Cardiac muscle cell (in vitro differentiated cells and primary cell): ENCODE data around the gene CETP. TPM values are rescaled to one million over a fixed set of nuclear protein-coding genes. Genes with fewer than 3 reads are reported as not detected.

Experiments
- DNase-seq, 2 donors: peaks; one replicate each; pipeline versions ENCODE4 v3.0.0 to v3.0.0-alpha.2; 2010 to 2017; ENCODE audit warnings: low read depth in 1 of 2, low spot score in 1 of 2
- H3K27ac ChIP-seq: fragments of 200-600 bp; sonication (generic); 2 replicates; pipeline ENCODE4 v1.5.1; 2016
- H3K27me3 ChIP-seq: fragments of 200-600 bp; sonication (generic); 2 replicates; pipeline ENCODE4 v1.6.0; 2016; ENCODE audit warnings: control low read depth
- H3K36me3 ChIP-seq: fragments of 200-600 bp; sonication (generic); 2 replicates; pipeline ENCODE4 v1.5.1; 2016; ENCODE audit warnings: control low read depth
- H3K4me1 ChIP-seq: fragments of 200-600 bp; sonication (generic); 2 replicates; pipeline ENCODE4 v1.8.1; 2017; ENCODE audit warnings: low read depth, mild to moderate bottlenecking, mixed run types
- H3K4me3 ChIP-seq: fragments of 200-600 bp; sonication (generic); 2 replicates; pipeline ENCODE4 v1.5.1; 2016; ENCODE audit warnings: mild to moderate bottlenecking
- H3K9me3 ChIP-seq: fragments of 200-600 bp; sonication (generic); 2 replicates; pipeline ENCODE4 v1.5.1; 2017; ENCODE audit warnings: low read depth, mild to moderate bottlenecking, control low read depth
- CTCF ChIP-seq: IDR thresholded peaks from 2 replicates; pipeline ENCODE4 v1.5.1; 2012; ENCODE audit warnings: low read depth, mild to moderate bottlenecking, low read length
- polyA plus RNA-seq: library from polyadenylated mRNA; unstranded; fragments of >200 nt; fragmentation: Nextera tagmentation; extraction: Ambion mirVana; gene quantifications from 2 replicates; pipeline ENCODE4 v1.2.1, GENCODE V29; 2016
- total RNA-seq: library from RNA; depleted of rRNA; stranded (reverse); fragments of >200 nt; gene quantifications from 2 replicates; pipeline ENCODE4 v1.2.3, GENCODE V29; 2016

Gene CETP
- total and polyA plus RNA-seq, 2 experiments from 2014 or later, result 0.27 to 0.49 TPM

- Histone ChIP-seq H3K27me3 (no peaks in the 10 kb centered on the region), H3K27ac (no peak overlapping the region), H3K4me3 (no peak overlapping the region), H3K36me3 (no peaks in the 10 kb centered on the region), H3K9me3 (no peaks in the 10 kb centered on the region), H3K4me1 (no peaks in the 10 kb centered on the region)
- no peak for TF ChIP-seq CTCF
- DNase-seq, result no peak
Measured at GRCh38 chr16:56977216-56977615, 15.5 kb downstream of the CETP start.

DNA sequence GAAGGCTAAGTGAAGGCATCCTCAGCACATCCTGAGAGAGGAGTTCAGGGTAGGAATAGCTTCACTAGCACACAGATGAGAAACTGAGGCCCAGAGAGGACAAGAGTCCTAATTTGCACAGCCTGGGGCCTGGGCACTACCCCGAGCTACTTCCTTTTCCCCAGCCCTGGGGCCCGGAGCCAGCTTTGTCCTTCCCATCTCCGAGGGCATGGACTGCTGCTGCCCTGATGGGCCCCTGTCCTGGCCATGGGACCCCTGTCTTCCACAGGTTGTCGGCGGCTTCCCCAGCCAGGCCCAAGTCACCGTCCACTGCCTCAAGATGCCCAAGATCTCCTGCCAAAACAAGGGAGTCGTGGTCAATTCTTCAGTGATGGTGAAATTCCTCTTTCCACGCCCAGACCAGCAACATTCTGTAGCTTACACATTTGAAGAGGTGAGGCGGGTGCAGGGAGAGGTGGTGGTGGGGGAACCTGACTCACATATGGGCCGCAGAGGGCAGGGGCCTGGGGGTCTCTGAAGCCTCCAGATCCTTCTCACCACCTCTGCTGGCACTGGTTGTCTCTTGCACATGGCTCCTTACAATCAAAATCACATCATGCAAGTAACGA lies 16.2 kb downstream of the CETP start:
- no peaks in the 10 kb centered on the region for H3K27me3 ChIP-seq
- no peak for TF ChIP-seq CTCF
- no peak for DNase-seq

GRCh38 chr16:56980201-56980535 lies 18.4 kb downstream of the CETP start:
- no peak for DNase-seq
- Histone ChIP-seq H3K27ac (no peak overlapping the region), H3K4me3 (no peak overlapping the region), H3K36me3 (no peaks in the 10 kb centered on the region), H3K27me3 (no peaks in the 10 kb centered on the region), H3K9me3 (no peaks in the 10 kb centered on the region), H3K4me1 (no peaks in the 10 kb centered on the region)
- TF ChIP-seq CTCF, result no peak

More for the DNA sequence above, 16.2 kb downstream of the CETP start:
- Histone ChIP-seq H3K4me3 (no peak overlapping the region), H3K4me1 (no peaks in the 10 kb centered on the region), H3K36me3 (no peaks in the 10 kb centered on the region), H3K9me3 (no peaks in the 10 kb centered on the region), H3K27ac (no peak overlapping the region)

GRCh38 chr16:56980792-56981724 lies 19.3 kb downstream of the CETP start:
- no peak for DNase-seq

DNA sequence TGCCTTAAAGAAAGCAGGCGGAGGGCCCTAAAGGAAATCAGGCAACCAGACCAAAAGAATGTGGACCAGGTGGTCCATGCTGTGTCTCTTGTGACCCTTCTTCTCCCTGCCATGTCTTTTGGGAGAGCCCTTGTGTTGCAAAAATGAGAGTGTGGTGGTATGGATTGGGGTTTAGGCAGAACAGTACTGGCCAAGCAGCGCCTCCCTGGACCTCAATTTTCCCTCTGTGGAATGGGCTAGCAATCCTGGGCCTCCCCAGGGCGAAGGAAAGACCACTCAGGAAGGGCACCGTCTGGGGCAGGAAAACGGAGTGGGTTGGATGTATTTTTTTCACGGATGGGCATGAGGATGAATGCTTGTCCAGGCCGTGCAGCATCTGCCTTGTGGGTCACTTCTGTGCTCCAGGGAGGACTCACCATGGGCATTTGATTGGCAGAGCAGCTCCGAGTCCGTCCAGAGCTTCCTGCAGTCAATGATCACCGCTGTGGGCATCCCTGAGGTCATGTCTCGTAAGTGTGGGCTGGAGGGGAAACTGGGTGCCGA lies 20.1 kb downstream of the CETP start:
- H3K9me3 ChIP-seq, result no peaks in the 10 kb centered on the region
- no peak overlapping the region for H3K4me3 ChIP-seq
- no peaks in the 10 kb centered on the region for H3K27me3 ChIP-seq
- H3K4me1 ChIP-seq, result no peaks in the 10 kb centered on the region
- no peak for DNase-seq
- H3K27ac ChIP-seq, result no peak overlapping the region
- TF ChIP-seq CTCF, result no peak
- H3K36me3 ChIP-seq, result no peaks in the 10 kb centered on the region

More at GRCh38 chr16:56980792-56981724, 19.3 kb downstream of the CETP start:
- H3K9me3 ChIP-seq, result no peaks in the 10 kb centered on the region
- H3K4me1 ChIP-seq, result no peaks in the 10 kb centered on the region
- TF ChIP-seq CTCF, result no peak
- H3K27ac ChIP-seq, result no peak overlapping the region
- H3K36me3 ChIP-seq, result no peaks in the 10 kb centered on the region
- H3K27me3 ChIP-seq, result no peaks in the 10 kb centered on the region
- H3K4me3 ChIP-seq, result no peak overlapping the region
